ENCODE data around the gene RCAN2.

DNA sequence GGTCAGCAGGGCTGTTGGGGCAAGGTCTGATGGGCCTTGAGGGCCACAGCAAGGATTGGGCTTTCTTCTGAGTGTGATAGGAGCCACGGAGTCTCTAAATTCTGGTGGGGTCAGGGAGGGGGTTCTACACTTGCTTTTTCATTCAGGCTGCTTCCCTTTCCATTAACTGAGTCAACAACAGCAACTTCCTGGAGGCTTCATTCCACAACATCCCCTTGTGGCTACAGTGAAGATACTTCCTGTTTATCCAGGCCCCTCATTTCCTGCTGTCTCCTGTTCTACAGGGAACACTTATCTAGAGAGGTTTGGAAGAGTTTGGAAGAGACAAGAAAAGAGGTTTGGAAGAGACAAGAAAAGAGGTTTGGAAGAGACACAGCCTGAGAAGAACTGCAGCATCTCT is 175.7 kb downstream of the RCAN2 start:
- TF ChIP-seq, protein P1, sequence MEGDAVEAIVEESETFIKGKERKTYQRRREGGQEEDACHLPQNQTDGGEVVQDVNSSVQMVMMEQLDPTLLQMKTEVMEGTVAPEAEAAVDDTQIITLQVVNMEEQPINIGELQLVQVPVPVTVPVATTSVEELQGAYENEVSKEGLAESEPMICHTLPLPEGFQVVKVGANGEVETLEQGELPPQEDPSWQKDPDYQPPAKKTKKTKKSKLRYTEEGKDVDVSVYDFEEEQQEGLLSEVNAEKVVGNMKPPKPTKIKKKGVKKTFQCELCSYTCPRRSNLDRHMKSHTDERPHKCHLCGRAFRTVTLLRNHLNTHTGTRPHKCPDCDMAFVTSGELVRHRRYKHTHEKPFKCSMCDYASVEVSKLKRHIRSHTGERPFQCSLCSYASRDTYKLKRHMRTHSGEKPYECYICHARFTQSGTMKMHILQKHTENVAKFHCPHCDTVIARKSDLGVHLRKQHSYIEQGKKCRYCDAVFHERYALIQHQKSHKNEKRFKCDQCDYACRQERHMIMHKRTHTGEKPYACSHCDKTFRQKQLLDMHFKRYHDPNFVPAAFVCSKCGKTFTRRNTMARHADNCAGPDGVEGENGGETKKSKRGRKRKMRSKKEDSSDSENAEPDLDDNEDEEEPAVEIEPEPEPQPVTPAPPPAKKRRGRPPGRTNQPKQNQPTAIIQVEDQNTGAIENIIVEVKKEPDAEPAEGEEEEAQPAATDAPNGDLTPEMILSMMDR (IDR thresholded peaks at IDR 0.05) = no peak
- TF ChIP-seq POLR2A (IDR thresholded peaks at IDR 0.05) = no peak
